H1 (cell line): ENCODE results near the gene TNRC6C. TPM values are rescaled to one million over a fixed set of nuclear protein-coding genes. Genes with fewer than 3 reads are reported as not detected.

Source experiments
- TCF12 ChIP-seq: IDR thresholded peaks from 2 replicates; pipeline ENCODE4 v1.6.1; 2011; ENCODE audit warnings: low read depth, mild to moderate bottlenecking, low read length
- polyA plus RNA-seq, 7 experiments: library from polyadenylated mRNA; depleted of rRNA in 3 of 7; stranded (reverse) in 5 of 7; unstranded in 2 of 7; fragments of >200 nt in 5 of 7; fragments of 200-250 nt in 2 of 7; gene quantifications; 1 replicate in 5 of 7; 2 replicates in 1 of 7; 4 replicates in 1 of 7; pipeline versions ENCODE4 v1.2.1 to v1.2.3, GENCODE V29; 2011 to 2013; ENCODE audit warnings: missing spikeins in 2 of 7, mixed read lengths in 2 of 7
- total RNA-seq: library from RNA; stranded (reverse); fragmentation: NEBNext Ultra II Directional; extraction: Animal tissue kit (Norgen Biotek cat#: 25700); gene quantifications from 2 replicates; pipeline ENCODE4 v1.2.1, GENCODE V29; 2021

Gene TNRC6C
- total and polyA plus RNA-seq, 2 of the 8 experiments (the other 6 are each of a cell fraction or from before 2014, with no cell fraction given) = 2.8 to 28.9 TPM

- 0 out of 2 replicates have a peak, but pooled peaks have one; percentile 52 for TF ChIP-seq TCF12
- TF ChIP-seq, all 59 proteins: peak for 3
Measured at GRCh38 chr17:77914385-77915254, 43.9 kb upstream of the TNRC6C start (continued).
